Measurements from ENCODE around the gene MAP2K5. TPM values are rescaled to one million over a fixed set of nuclear protein-coding genes. Genes with fewer than 3 reads are reported as not detected.

The MAP2K5 gene
- polyA plus RNA-seq, 2 of the 4 experiments (the other 2 are of a cell fraction): 7.8 to 11.0 TPM

DNA sequence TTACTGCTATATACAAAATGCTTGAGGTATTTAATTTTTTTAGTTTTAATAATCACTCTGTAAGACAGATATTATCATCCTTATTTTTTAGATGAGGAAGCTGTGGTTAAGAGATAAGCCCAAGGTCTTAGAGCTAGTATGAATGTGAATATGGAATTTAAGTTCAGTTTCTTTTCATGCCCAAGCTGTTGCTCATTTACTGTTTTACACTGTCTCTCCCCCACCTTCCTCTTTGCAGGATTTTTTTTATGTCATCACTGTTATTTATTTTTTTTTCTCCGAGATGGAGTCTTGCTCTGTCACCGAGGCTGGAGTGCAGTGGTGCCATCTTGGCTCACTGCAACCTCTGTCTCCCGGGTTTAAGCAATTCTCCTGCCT, 22.5 kb downstream of the MAP2K5 start:
- no peak for DNase-seq (ENCODE audit: low read depth in 1 of 2, low spot score in 1 of 2)
- Histone ChIP-seq H3K4me3 (no peak overlapping the region), H3K4me1 (no peaks in the 10 kb centered on the region), H3K27ac (no peak overlapping the region), H3K4me2 (no peak overlapping the region), H3K9me3 (no peaks in the 10 kb centered on the region)
- FAIRE-seq: no peak
- ATAC-seq: no peak
- CTCF ChIA-PET: no interaction called here
- POLR2A ChIA-PET: no interaction called here
- TF ChIP-seq BHLHE40 (IDR thresholded peaks at IDR 0.05; ENCODE audit: low read depth, low read length) (no peak), FOSB (CRISPR knock-in tag; IDR thresholded peaks at IDR 0.05) (no peak), ZC3H11A (IDR thresholded peaks at IDR 0.05) (no peak), SMC3 (IDR thresholded peaks at IDR 0.05) (no peak), HDAC2 (IDR thresholded peaks at IDR 0.05) (no peak)
- TF ChIP-seq, protein P1, sequence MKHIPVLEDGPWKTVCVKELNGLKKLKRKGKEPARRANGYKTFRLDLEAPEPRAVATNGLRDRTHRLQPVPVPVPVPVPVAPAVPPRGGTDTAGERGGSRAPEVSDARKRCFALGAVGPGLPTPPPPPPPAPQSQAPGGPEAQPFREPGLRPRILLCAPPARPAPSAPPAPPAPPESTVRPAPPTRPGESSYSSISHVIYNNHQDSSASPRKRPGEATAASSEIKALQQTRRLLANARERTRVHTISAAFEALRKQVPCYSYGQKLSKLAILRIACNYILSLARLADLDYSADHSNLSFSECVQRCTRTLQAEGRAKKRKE (CRISPR knock-in tag; IDR thresholded peaks at IDR 0.05; ENCODE audit: low read depth): no peak
- WGBS (ENCODE audit: missing lambda C conversion rate): 88% methylated on average over 3 of the region's 3 CpGs

DNA sequence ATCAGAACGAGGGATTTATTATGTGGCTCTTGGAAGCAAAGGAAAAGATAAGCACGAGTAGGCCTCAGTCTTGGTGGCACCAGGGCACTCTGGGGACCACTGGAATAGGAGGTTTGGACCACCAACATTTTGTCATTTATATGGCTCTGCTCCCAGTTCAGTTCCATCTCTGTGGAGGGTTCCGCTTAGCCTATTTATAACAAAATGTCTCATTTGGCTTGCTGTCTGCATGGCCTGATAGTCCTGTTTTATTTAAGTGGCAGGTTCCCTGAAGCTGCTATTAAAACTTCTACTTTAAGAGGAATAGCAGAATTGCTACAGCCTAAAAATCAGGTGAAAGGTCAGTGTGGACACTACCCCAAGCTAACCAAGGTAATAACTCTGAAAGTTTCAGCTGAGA, 27.2 kb downstream of the MAP2K5 start:
- no peak overlapping the region for H3K4me3 ChIP-seq
- FAIRE-seq (no peak), DNase-seq (ENCODE audit: low read depth in 1 of 2, low spot score in 1 of 2) (no peak), ATAC-seq (no peak)
- H3K4me1 ChIP-seq: no peaks in the 10 kb centered on the region
- TF ChIP-seq RNF2 (IDR thresholded peaks at IDR 0.05; ENCODE audit: borderline replicate concordance, low read depth) (no peak), JUNB (IDR thresholded peaks at IDR 0.05) (no peak), FOSB (CRISPR knock-in tag; IDR thresholded peaks at IDR 0.05) (no peak), TFCP2L1 (CRISPR knock-in tag; IDR thresholded peaks at IDR 0.05) (no peak)
- no peak overlapping the region for H3K27ac ChIP-seq
- ChIA-PET POLR2A (no interaction called here), CTCF (interaction anchor here (1.5 to 1.7 kb wide), 2 partner anchors 11 to 22 kb away, joined by 3 to 4 read pairs; no protein-coding TSS in a partner anchor)
- WGBS (ENCODE audit: missing lambda C conversion rate): 83% methylated on average over 3 of the region's 3 CpGs
- H3K4me2 ChIP-seq: no peak overlapping the region
- H3K9me3 ChIP-seq: no peaks in the 10 kb centered on the region

DNA sequence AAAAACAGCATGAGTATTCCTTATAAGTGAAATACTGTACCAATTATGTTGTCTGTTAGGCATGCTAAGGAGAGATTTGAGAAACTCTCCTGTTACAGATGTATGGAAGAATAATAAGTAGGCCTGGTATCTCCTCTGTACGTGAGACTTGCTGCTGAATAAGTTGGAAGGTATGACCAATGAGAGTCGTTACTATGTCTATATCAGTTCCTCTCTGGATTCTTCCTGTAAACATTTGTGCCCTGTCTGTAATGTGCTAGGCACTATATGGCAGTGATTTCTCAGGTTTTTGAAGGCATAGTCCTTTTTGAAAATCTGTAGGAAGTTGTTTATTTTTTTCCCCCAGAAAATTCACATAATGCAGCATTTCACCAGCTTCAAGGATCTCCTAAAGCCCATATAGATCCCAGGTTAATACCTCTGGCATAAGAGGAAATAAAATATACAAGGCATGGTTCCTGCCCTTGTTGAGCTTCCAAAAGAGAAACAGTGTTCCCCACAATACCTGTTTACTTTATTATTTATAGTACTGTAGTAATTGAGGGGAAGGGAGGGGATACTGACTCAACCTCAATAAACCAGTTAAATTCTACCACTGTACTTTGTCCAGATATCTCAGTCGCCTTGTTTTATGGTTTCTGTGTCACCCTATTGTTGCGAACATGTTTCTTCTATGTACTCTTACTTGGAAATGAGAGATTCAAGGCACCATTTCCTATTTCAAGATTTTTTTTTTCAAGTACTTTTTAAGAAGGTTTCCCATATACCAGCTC, 28.6 kb downstream of the MAP2K5 start:
- POLR2A ChIA-PET: no interaction called here
- no peak overlapping the region for H3K27ac ChIP-seq
- CTCF ChIA-PET: interaction anchor here (0.5 to 1.8 kb wide), 6 partner anchors 15 to 938 kb away, joined by 3 to 4 read pairs (median 4); no protein-coding TSS in a partner anchor

More for the DNA sequence above, 28.6 kb downstream of the MAP2K5 start:
- ATAC-seq: no peak
- WGBS (ENCODE audit: missing lambda C conversion rate): 94% methylated on average over 4 of the region's 4 CpGs
- TF ChIP-seq FOSB (CRISPR knock-in tag; IDR thresholded peaks at IDR 0.05) (no peak), PHF8 (IDR thresholded peaks at IDR 0.05; ENCODE audit: borderline replicate concordance, low read depth) (no peak), TP53 (CRISPR knock-in tag; IDR thresholded peaks at IDR 0.05) (no peak), GATA3 (IDR thresholded peaks at IDR 0.05; ENCODE audit: borderline replicate concordance) (no peak), NPAS2 (CRISPR knock-in tag; IDR thresholded peaks at IDR 0.05; ENCODE audit: borderline replicate concordance) (no peak), RFX5 (IDR thresholded peaks at IDR 0.05) (no peak), TFCP2L1 (CRISPR knock-in tag; IDR thresholded peaks at IDR 0.05) (no peak), RNF2 (IDR thresholded peaks at IDR 0.05; ENCODE audit: borderline replicate concordance, low read depth) (no peak), BHLHE40 (IDR thresholded peaks at IDR 0.05; ENCODE audit: low read depth, low read length) (no peak), CBX2 (IDR thresholded peaks at IDR 0.05; ENCODE audit: borderline replicate concordance, low read depth) (no peak), POLR2AphosphoS2 (conservative IDR thresholded peaks at IDR 0.05; ENCODE audit: low read length) (no peak)
- TF ChIP-seq, protein P2, sequence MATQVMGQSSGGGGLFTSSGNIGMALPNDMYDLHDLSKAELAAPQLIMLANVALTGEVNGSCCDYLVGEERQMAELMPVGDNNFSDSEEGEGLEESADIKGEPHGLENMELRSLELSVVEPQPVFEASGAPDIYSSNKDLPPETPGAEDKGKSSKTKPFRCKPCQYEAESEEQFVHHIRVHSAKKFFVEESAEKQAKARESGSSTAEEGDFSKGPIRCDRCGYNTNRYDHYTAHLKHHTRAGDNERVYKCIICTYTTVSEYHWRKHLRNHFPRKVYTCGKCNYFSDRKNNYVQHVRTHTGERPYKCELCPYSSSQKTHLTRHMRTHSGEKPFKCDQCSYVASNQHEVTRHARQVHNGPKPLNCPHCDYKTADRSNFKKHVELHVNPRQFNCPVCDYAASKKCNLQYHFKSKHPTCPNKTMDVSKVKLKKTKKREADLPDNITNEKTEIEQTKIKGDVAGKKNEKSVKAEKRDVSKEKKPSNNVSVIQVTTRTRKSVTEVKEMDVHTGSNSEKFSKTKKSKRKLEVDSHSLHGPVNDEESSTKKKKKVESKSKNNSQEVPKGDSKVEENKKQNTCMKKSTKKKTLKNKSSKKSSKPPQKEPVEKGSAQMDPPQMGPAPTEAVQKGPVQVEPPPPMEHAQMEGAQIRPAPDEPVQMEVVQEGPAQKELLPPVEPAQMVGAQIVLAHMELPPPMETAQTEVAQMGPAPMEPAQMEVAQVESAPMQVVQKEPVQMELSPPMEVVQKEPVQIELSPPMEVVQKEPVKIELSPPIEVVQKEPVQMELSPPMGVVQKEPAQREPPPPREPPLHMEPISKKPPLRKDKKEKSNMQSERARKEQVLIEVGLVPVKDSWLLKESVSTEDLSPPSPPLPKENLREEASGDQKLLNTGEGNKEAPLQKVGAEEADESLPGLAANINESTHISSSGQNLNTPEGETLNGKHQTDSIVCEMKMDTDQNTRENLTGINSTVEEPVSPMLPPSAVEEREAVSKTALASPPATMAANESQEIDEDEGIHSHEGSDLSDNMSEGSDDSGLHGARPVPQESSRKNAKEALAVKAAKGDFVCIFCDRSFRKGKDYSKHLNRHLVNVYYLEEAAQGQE (IDR thresholded peaks at IDR 0.05): no peak
- TF ChIP-seq, protein P3, sequence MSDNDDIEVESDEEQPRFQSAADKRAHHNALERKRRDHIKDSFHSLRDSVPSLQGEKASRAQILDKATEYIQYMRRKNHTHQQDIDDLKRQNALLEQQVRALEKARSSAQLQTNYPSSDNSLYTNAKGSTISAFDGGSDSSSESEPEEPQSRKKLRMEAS (IDR thresholded peaks at IDR 0.05): no peak
- Histone ChIP-seq H3K4me2 (no peak overlapping the region), H3K4me3 (no peak overlapping the region), H3K4me1 (no peaks in the 10 kb centered on the region), H3K9me3 (no peaks in the 10 kb centered on the region)
- no peak for DNase-seq (ENCODE audit: low read depth in 1 of 2, low spot score in 1 of 2)
- FAIRE-seq: no peak
